Neuron (in vitro differentiated cells): ENCODE data around the gene MARK3.
"Not testable (repeated sequence)": the region's sequence is repeated elsewhere in the genome, so short reads cannot be mapped to it uniquely, and the experiment has no call there.

Experiments used
- H2AFZ ChIP-seq: one replicate; pipeline ENCODE4 v1.6.1; 2013; ENCODE audit warnings: low read depth, mild to moderate bottlenecking, inconsistent platforms, low read length, moderate library complexity
- H3K27me3 ChIP-seq: one replicate; pipeline ENCODE4 v1.6.1; 2013; ENCODE audit warnings: low read length; ENCODE audit not compliant: insufficient read depth
- H3K36me3 ChIP-seq: one replicate; pipeline ENCODE4 v1.6.1; 2013; ENCODE audit warnings: low read length; ENCODE audit not compliant: insufficient read depth
- H3K4me1 ChIP-seq: one replicate; pipeline ENCODE4 v1.6.1; 2013; ENCODE audit warnings: low read length; ENCODE audit not compliant: insufficient read depth
- H3K4me3 ChIP-seq: 2 replicates; pipeline ENCODE4 v1.5.1; 2013; ENCODE audit warnings: mild to moderate bottlenecking, low read length, moderate library complexity
- H3K9me3 ChIP-seq: one replicate; pipeline ENCODE4 v1.6.1; 2013; ENCODE audit warnings: low read length

Gene MARK3

GRCh38 chr14:103349982-103350381 is 35.2 kb upstream of the MARK3 start:
- H3K4me1 ChIP-seq = no peaks in the 10 kb centered on the region
- H3K9me3 ChIP-seq = no peaks in the 10 kb centered on the region
- H3K27me3 ChIP-seq = no peaks in the 10 kb centered on the region
- no peaks in the 10 kb centered on the region for H3K36me3 ChIP-seq
- no peak overlapping the region for H2AFZ ChIP-seq
- no peak overlapping the region for H3K4me3 ChIP-seq

GRCh38 chr14:103353362-103353761 is 31.9 kb upstream of the MARK3 start:
- no peaks in the 10 kb centered on the region for H3K9me3 ChIP-seq
- H3K27me3 ChIP-seq = no peaks in the 10 kb centered on the region
- no peaks in the 10 kb centered on the region for H3K36me3 ChIP-seq
- no peak overlapping the region for H2AFZ ChIP-seq
- no peaks in the 10 kb centered on the region for H3K4me1 ChIP-seq
- H3K4me3 ChIP-seq = no peak overlapping the region

- Histone ChIP-seq H3K27me3 (no peaks in the 10 kb centered on the region), H3K9me3 (no peaks in the 10 kb centered on the region), H2AFZ (no peak overlapping the region)
These were observed 31.1 kb upstream of the MARK3 start for GRCh38 chr14:103354141-103354540.

GRCh38 chr14:103356024-103356682 is 29.1 kb upstream of the MARK3 start:
- Histone ChIP-seq H3K4me3 (no peak overlapping the region), H2AFZ (no peak overlapping the region), H3K9me3 (no peaks in the 10 kb centered on the region), H3K4me1 (no peaks in the 10 kb centered on the region), H3K36me3 (no peaks in the 10 kb centered on the region), H3K27me3 (no peaks in the 10 kb centered on the region)

More at GRCh38 chr14:103354141-103354540, 31.1 kb upstream of the MARK3 start:
- Histone ChIP-seq H3K4me1 (no peaks in the 10 kb centered on the region), H3K4me3 (no peak overlapping the region), H3K36me3 (no peaks in the 10 kb centered on the region)

GRCh38 chr14:103357552-103357951 is 27.7 kb upstream of the MARK3 start:
- not testable (repeated sequence) for H3K4me3 ChIP-seq, H3K36me3 ChIP-seq, H3K9me3 ChIP-seq, H2AFZ ChIP-seq, H3K27me3 ChIP-seq, H3K4me1 ChIP-seq

GRCh38 chr14:103360548-103360947 is 24.7 kb upstream of the MARK3 start:
- no peaks in the 10 kb centered on the region for H3K4me1 ChIP-seq
- H3K36me3 ChIP-seq = no peaks in the 10 kb centered on the region

GRCh38 chr14:103361867-103362266 is 23.3 kb upstream of the MARK3 start:
- Histone ChIP-seq H3K4me3 (no peak overlapping the region), H3K36me3 (no peaks in the 10 kb centered on the region), H3K27me3 (no peaks in the 10 kb centered on the region), H2AFZ (no peak overlapping the region), H3K9me3 (peaks cover 2% of the 10 kb centered on the region), H3K4me1 (no peaks in the 10 kb centered on the region)

More at GRCh38 chr14:103360548-103360947, 24.7 kb upstream of the MARK3 start:
- Histone ChIP-seq H3K9me3 (peaks cover 2% of the 10 kb centered on the region), H3K4me3 (no peak overlapping the region), H3K27me3 (no peaks in the 10 kb centered on the region), H2AFZ (no peak overlapping the region)

GRCh38 chr14:103362780-103363179 is 22.4 kb upstream of the MARK3 start:
- H3K36me3 ChIP-seq = no peaks in the 10 kb centered on the region
- H3K4me3 ChIP-seq = no peak overlapping the region

GRCh38 chr14:103366741-103367140 is 18.5 kb upstream of the MARK3 start:
- H2AFZ ChIP-seq = no peak overlapping the region

More at GRCh38 chr14:103362780-103363179, 22.4 kb upstream of the MARK3 start:
- no peaks in the 10 kb centered on the region for H3K27me3 ChIP-seq
- no peaks in the 10 kb centered on the region for H3K4me1 ChIP-seq
- H2AFZ ChIP-seq = no peak overlapping the region
- peaks cover 2% of the 10 kb centered on the region for H3K9me3 ChIP-seq

GRCh38 chr14:103367995-103368394 is 17.2 kb upstream of the MARK3 start:
- H3K9me3 ChIP-seq = no peaks in the 10 kb centered on the region
- peaks cover 6% of the 10 kb centered on the region for H3K4me1 ChIP-seq
- H3K4me3 ChIP-seq = no peak overlapping the region
- H2AFZ ChIP-seq = no peak overlapping the region
- H3K27me3 ChIP-seq = no peaks in the 10 kb centered on the region
- no peaks in the 10 kb centered on the region for H3K36me3 ChIP-seq

More at GRCh38 chr14:103366741-103367140, 18.5 kb upstream of the MARK3 start:
- Histone ChIP-seq H3K4me3 (no peak overlapping the region), H3K4me1 (no peaks in the 10 kb centered on the region), H3K36me3 (no peaks in the 10 kb centered on the region), H3K27me3 (no peaks in the 10 kb centered on the region), H3K9me3 (peaks cover under 1% of the 10 kb centered on the region)

GRCh38 chr14:103370087-103370486 is 15.1 kb upstream of the MARK3 start:
- Histone ChIP-seq H3K36me3 (no peaks in the 10 kb centered on the region), H3K4me1 (peaks cover 6% of the 10 kb centered on the region), H3K27me3 (no peaks in the 10 kb centered on the region), H3K9me3 (no peaks in the 10 kb centered on the region), H2AFZ (no peak overlapping the region), H3K4me3 (no peak overlapping the region)

GRCh38 chr14:103372017-103372416 is 13.2 kb upstream of the MARK3 start:
- H3K4me3 ChIP-seq = no peak overlapping the region
- no peaks in the 10 kb centered on the region for H3K27me3 ChIP-seq
- H2AFZ ChIP-seq = no peak overlapping the region
- H3K9me3 ChIP-seq = no peaks in the 10 kb centered on the region
- H3K36me3 ChIP-seq = no peaks in the 10 kb centered on the region
- H3K4me1 ChIP-seq = peaks cover 6% of the 10 kb centered on the region

- no peak overlapping the region for H2AFZ ChIP-seq
- H3K9me3 ChIP-seq = no peaks in the 10 kb centered on the region
- H3K36me3 ChIP-seq = no peaks in the 10 kb centered on the region
- no peak overlapping the region for H3K4me3 ChIP-seq
- H3K4me1 ChIP-seq = peaks cover 6% of the 10 kb centered on the region
- no peaks in the 10 kb centered on the region for H3K27me3 ChIP-seq
These were observed 12.5 kb upstream of the MARK3 start for GRCh38 chr14:103372552-103373304.
